ENCODE measurements around the gene GBGT1. TPM values are rescaled to one million over a fixed set of nuclear protein-coding genes. Genes with fewer than 3 reads are reported as not detected.

GBGT1 gene
- total RNA-seq, 1 experiment from 2014 or later: not detected

DNA sequence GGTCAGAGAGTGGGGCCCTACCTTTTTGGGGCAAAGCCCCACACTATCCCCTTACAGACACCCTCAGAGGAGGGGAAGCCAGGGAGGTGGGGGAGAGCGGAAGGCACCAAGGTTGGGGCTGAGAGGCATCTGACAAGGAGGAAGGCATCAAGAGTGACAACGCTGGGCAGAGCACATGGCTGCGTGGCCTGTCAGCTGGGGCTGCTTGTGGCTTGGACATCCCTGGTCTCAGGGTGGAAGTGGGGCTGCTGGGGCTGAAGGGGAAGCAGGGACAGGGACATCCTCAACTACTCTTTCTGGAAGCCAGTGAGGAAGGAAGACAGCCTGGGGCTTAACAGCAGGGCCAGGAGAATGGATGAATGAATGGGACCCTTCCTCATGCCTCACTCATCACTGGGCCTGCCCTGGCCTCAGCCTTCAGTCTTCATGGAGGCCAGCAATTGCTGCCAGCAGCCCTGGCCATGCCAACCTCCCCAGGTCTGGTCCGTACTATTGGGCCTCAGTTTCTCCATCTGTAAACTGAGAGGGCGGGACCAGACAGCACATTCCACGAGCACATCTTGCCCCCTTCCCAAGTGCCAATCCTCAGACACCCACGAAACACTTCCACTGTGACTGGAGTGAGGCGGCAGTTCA, 41.7 kb downstream of the GBGT1 start:
- H3K27ac ChIP-seq (ENCODE audit: low read length): no peak overlapping the region
- H3K4me3 ChIP-seq (ENCODE audit: low read length): no peak overlapping the region
- peaks cover 4% of the 10 kb centered on the region; the same call in 1 of the 2 replicates for H3K4me1 ChIP-seq (ENCODE audit: insufficient read depth, low read length)
- no peaks in the 10 kb centered on the region for H3K9me3 ChIP-seq (ENCODE audit: low read length)
- ChIA-PET CTCF (no interaction called here), POLR2A (ENCODE audit: unreplicated experiment) (no interaction called here)
- H3K27me3 ChIP-seq (ENCODE audit: low read length): no peaks in the 10 kb centered on the region
- H3K9me2 ChIP-seq (replicated peaks; ENCODE audit: low read length): no peaks in the 10 kb centered on the region
- DNase-seq (no peak), ATAC-seq (no peak)
- H4K20me1 ChIP-seq (ENCODE audit: low read length): peaks cover 6% of the 10 kb centered on the region; the same call in 1 of the 2 replicates
- H3K9ac ChIP-seq (ENCODE audit: low read length): no peak overlapping the region
- no peaks in the 10 kb centered on the region for H3F3A ChIP-seq (ENCODE audit: low read length, unreplicated experiment)
- H2AFZ ChIP-seq (ENCODE audit: low read length): no peak overlapping the region
- BruUV-seq (replicated peaks): no TSS peak
- no peak overlapping the region for H3K4me2 ChIP-seq (ENCODE audit: low read length)
- peaks cover 30% of the 10 kb centered on the region for H3K79me2 ChIP-seq (ENCODE audit: low read length)
- TF ChIP-seq, protein P1, sequence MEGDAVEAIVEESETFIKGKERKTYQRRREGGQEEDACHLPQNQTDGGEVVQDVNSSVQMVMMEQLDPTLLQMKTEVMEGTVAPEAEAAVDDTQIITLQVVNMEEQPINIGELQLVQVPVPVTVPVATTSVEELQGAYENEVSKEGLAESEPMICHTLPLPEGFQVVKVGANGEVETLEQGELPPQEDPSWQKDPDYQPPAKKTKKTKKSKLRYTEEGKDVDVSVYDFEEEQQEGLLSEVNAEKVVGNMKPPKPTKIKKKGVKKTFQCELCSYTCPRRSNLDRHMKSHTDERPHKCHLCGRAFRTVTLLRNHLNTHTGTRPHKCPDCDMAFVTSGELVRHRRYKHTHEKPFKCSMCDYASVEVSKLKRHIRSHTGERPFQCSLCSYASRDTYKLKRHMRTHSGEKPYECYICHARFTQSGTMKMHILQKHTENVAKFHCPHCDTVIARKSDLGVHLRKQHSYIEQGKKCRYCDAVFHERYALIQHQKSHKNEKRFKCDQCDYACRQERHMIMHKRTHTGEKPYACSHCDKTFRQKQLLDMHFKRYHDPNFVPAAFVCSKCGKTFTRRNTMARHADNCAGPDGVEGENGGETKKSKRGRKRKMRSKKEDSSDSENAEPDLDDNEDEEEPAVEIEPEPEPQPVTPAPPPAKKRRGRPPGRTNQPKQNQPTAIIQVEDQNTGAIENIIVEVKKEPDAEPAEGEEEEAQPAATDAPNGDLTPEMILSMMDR (conservative IDR thresholded peaks at IDR 0.05; ENCODE audit: low read depth, low read length): no peak
- TF ChIP-seq EZH2phosphoT487 (IDR thresholded peaks at IDR 0.05; ENCODE audit: borderline replicate concordance, low read length): no peak
- TF ChIP-seq EZH2 (IDR thresholded peaks at IDR 0.05; ENCODE audit: low read length, unreplicated experiment): no peak
- intact Hi-C loops (cut with micrococcal nuclease): loop anchor here (2.0 kb wide), 1 partner anchor 27 kb away; no protein-coding TSS in a partner anchor
- H3K36me3 ChIP-seq (ENCODE audit: low read depth, low read length): no peaks in the 10 kb centered on the region

DNA sequence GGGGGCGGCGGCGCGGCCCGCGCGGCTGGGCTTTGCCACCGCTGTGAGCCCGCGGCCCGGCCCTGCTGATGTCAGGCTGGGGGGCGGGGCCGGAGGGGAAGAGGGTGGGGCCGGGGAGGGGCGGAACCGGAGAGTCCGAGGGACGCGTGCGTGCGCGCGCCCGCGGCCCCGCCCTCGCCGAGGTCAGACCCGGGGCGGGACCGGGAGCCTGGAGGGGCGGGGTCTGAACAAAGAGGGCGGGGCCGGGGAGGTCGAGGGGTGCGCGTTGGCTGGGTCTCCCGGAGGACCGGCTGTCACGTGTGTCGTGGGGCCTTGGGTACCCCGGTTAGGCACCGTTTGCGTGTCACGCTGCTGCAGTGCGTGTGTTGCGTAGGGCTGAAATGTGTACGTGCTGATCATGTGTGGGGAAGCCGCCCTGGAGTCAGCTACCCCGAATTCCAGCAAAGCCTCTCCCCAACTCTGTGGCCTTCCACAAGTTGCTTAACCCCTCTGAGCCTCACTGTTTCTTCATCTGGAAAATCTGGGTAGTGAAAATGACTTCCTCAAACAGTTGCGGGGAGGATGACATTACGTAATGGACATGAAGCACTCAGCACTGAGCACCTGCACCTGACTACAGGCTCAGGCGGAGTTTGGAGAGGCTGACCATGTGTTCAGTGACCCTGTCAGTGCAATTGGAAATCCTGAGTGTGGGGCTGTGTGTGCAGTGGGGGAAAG, 42.4 kb downstream of the GBGT1 start, which contains the start of gene RALGDS:
RALGDS (minus strand) TSS at position 43 of the 717 bp plus-strand sequence. CDS start 86 bp downstream, outside the sequence.
- CTCF ChIA-PET: no interaction called here
- Histone ChIP-seq H4K20me1 (ENCODE audit: low read length) (peaks cover 6% of the 10 kb centered on the region; the same call in 1 of the 2 replicates), H3K9me2 (replicated peaks; ENCODE audit: low read length) (no peaks in the 10 kb centered on the region), H3K36me3 (ENCODE audit: low read depth, low read length) (no peaks in the 10 kb centered on the region), H2AFZ (ENCODE audit: low read length) (no peak within 1 kb of the TSS), H3F3A (ENCODE audit: low read length, unreplicated experiment) (no peaks in the 10 kb centered on the region), H3K4me3 (ENCODE audit: low read length) (peak within 1 kb of the TSS; percentile 85), H3K9me3 (ENCODE audit: low read length) (no peaks in the 10 kb centered on the region), H3K4me1 (ENCODE audit: insufficient read depth, low read length) (peaks cover 4% of the 10 kb centered on the region; the same call in 1 of the 2 replicates), H3K9ac (ENCODE audit: low read length) (peak within 1 kb of the TSS; percentile 87), H3K4me2 (ENCODE audit: low read length) (peak within 1 kb of the TSS; percentile 96), H3K79me2 (ENCODE audit: low read length) (peaks cover 37% of the 10 kb centered on the region), H3K27me3 (ENCODE audit: low read length) (no peaks in the 10 kb centered on the region), H3K27ac (ENCODE audit: low read length) (peak within 1 kb of the TSS; percentile 16; the same call in 1 of the 2 replicates)
- peak; percentile 78 for DNase-seq
- TF ChIP-seq EZH2 (IDR thresholded peaks at IDR 0.05; ENCODE audit: low read length, unreplicated experiment) (no peak), EZH2phosphoT487 (IDR thresholded peaks at IDR 0.05; ENCODE audit: borderline replicate concordance, low read length) (no peak)
- TF ChIP-seq, protein P1 (conservative IDR thresholded peaks at IDR 0.05; ENCODE audit: low read depth, low read length): no peak
- intact Hi-C loops (cut with micrococcal nuclease): loop anchor here (2.0 kb wide), 1 partner anchor 27 kb away; no protein-coding TSS in a partner anchor
- POLR2A ChIA-PET (ENCODE audit: unreplicated experiment): interaction anchor here (1.1 kb wide), 1 partner anchor 14 kb away, joined by 7 read pairs; no protein-coding TSS in a partner anchor
- peak; percentile 85 for ATAC-seq
- no TSS peak for BruUV-seq (replicated peaks)
